Suppressor macrophage treated with lipopolysaccharide for 4 hours (primary cell): ENCODE results near the gene MINDY4.

Experiments
- DNase-seq: peaks from one replicate; pipeline ENCODE4 v3.0.0-alpha.2; 2020

The MINDY4 gene

GRCh38 chr7:30884881-30885280, 113.7 kb downstream of the MINDY4 start:
- DNase-seq = no peak

- DNase-seq = no peak
Measured at GRCh38 chr7:30886608-30887011, 115.4 kb downstream of the MINDY4 start.

- no peak for DNase-seq
Measured at GRCh38 chr7:30887464-30887872, 116.3 kb downstream of the MINDY4 start.

GRCh38 chr7:30888747-30889146, 117.5 kb downstream of the MINDY4 start:
- DNase-seq = no peak

GRCh38 chr7:30890226-30890625, 119.0 kb downstream of the MINDY4 start:
- DNase-seq = no peak

- no peak for DNase-seq
Measured at GRCh38 chr7:30893357-30893756, 122.1 kb downstream of the MINDY4 start.

- no peak for DNase-seq
Measured at GRCh38 chr7:30894009-30894408, 122.8 kb downstream of the MINDY4 start.

GRCh38 chr7:30894866-30895605, 123.8 kb downstream of the MINDY4 start:
- peak; percentile 15 for DNase-seq

GRCh38 chr7:30896036-30896435, 124.8 kb downstream of the MINDY4 start:
- DNase-seq = no peak

- no peak for DNase-seq
Measured at GRCh38 chr7:30896783-30897637, 125.8 kb downstream of the MINDY4 start.

GRCh38 chr7:30897770-30898169, 126.6 kb downstream of the MINDY4 start:
- DNase-seq = no peak

- no peak for DNase-seq
Measured at GRCh38 chr7:30898411-30898810, 127.2 kb downstream of the MINDY4 start.

GRCh38 chr7:30899066-30899465, 127.8 kb downstream of the MINDY4 start:
- DNase-seq = no peak

- DNase-seq = no peak
Measured at GRCh38 chr7:30899630-30900029, 128.4 kb downstream of the MINDY4 start.

- DNase-seq = no peak
Measured at GRCh38 chr7:30900053-30900452, 128.8 kb downstream of the MINDY4 start.

- no peak for DNase-seq
Measured at GRCh38 chr7:30900803-30901362, 129.7 kb downstream of the MINDY4 start.

- no peak for DNase-seq
Measured at GRCh38 chr7:30901856-30902255, 130.6 kb downstream of the MINDY4 start.

GRCh38 chr7:30902466-30902865, 131.2 kb downstream of the MINDY4 start:
- DNase-seq = no peak

GRCh38 chr7:30903146-30903545, 131.9 kb downstream of the MINDY4 start:
- DNase-seq = no peak

GRCh38 chr7:30904561-30904960, 133.3 kb downstream of the MINDY4 start:
- DNase-seq = no peak

GRCh38 chr7:30905078-30906012, 134.1 kb downstream of the MINDY4 start:
- no peak for DNase-seq

- no peak for DNase-seq
Measured at GRCh38 chr7:30906014-30906413, 134.8 kb downstream of the MINDY4 start.
